ENCODE results near the gene DHRS3.

DHRS3 gene

GRCh38 chr1:12636098-12636950 is 18.3 kb upstream of the DHRS3 start:
- no peak for DNase-seq

DNA sequence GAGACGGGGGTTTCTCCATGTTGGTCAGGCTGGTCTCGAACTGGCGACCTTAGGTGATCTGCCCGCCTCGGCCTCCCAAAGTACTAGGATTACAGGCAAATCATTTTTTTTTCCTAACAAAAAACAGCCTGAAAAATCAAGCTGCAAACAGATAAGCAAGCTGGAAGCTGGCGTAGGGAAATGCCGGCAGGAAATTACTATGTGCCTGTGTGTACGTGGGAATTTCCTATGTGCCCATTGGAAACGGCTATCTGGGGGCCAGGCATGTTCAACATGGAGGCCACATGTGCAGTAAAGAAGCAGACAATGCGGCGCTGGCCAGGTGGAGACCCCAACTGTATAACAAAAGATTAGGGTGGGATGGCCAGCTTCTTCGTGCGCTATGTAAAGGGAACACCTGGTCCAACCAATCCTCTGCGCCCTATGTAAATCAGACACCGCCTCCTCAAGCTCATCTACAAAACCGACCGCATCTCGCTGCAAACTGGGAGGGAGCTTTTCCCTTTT is 16.7 kb upstream of the DHRS3 start:
- DNase-seq: no peak

- no peak for DNase-seq
Observed at GRCh38 chr1:12634156-12634555, 16.1 kb upstream of the DHRS3 start.

- DNase-seq: no peak
Observed at GRCh38 chr1:12631571-12631970, 13.6 kb upstream of the DHRS3 start.

- no peak for DNase-seq
Observed at GRCh38 chr1:12630946-12631530, 13.0 kb upstream of the DHRS3 start.

DNA sequence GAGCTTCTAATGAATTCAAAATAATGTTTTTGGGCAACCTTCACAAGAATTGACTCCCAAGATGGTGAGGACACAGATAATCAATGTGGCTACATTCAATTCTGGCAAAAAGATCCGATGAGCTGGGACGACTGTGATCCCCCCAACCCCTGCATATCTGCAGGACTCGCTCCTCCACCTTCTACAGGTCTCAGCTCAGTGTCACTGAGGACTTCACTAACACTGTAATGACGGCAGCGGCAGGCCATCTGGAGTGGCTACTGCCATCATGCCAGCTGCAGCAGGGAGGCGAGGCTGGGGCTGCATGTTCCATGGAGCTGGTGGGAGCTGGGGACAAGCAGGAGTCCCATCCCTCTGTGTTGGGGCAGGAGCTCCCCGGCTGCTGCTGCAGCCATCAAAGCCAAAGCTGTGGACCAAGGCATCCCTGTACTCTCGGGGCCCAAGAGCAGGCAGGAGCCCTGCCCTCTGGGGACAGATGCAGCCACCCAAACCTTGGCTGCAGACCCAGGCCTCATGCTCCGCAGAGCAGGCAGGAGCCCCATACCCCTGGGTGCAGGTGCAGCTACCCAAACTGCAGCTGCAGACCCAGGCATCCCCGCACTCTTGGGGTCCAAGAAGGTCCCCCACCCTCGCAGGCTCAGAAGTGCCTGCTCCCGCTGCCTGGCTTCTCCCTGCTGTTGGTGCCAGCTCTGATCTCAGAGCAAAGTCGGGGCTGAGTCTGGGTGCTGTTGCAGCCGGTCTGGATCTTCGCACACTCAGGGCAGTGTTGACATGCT is 12.2 kb upstream of the DHRS3 start:
- DNase-seq: no peak

- DNase-seq: no peak
Observed at GRCh38 chr1:12629511-12629956, 11.5 kb upstream of the DHRS3 start.

DNA sequence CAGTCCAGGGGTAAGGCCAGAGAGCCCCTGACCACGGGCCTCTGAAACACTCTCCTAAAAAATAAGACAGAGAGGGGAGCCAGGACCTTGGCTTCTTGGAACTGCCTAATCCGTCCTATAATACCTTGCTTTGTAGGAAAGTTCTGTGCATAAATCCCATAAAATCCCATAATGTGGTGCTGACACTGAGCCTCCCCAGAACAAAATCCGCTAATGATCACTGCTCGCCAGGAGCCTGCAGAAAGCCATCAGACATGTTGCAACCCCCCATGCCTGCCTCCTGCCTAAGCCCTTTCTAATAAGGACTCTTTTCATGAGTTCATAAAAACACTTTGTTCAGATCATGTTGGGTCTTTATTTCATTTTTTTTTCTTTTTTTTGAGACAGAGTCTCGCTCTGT is 9.3 kb upstream of the DHRS3 start:
- DNase-seq: no peak

- DNase-seq: no peak
Observed at GRCh38 chr1:12626888-12627287, 8.9 kb upstream of the DHRS3 start.

DNA sequence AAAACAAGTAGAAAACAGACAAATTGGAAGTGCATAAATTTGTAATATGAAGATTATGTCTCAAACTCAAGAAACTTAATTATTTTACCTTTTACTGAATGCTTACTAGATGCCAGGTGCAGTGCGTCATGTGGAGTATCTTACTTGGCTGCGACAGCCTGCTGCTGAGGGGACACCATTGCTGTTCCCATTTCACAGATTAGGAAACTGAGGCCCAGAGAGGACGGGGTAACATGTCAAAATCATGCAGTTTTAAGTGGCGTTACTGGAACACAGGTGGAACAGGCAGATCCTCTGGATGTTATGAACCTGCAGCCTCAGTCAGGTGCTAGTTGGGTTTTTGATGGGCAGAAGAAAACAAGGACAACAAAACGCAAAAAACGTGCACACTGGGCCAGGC is 7.3 kb upstream of the DHRS3 start:
- no peak for DNase-seq

GRCh38 chr1:12622506-12622905 is 4.5 kb upstream of the DHRS3 start:
- DNase-seq: no peak

DNA sequence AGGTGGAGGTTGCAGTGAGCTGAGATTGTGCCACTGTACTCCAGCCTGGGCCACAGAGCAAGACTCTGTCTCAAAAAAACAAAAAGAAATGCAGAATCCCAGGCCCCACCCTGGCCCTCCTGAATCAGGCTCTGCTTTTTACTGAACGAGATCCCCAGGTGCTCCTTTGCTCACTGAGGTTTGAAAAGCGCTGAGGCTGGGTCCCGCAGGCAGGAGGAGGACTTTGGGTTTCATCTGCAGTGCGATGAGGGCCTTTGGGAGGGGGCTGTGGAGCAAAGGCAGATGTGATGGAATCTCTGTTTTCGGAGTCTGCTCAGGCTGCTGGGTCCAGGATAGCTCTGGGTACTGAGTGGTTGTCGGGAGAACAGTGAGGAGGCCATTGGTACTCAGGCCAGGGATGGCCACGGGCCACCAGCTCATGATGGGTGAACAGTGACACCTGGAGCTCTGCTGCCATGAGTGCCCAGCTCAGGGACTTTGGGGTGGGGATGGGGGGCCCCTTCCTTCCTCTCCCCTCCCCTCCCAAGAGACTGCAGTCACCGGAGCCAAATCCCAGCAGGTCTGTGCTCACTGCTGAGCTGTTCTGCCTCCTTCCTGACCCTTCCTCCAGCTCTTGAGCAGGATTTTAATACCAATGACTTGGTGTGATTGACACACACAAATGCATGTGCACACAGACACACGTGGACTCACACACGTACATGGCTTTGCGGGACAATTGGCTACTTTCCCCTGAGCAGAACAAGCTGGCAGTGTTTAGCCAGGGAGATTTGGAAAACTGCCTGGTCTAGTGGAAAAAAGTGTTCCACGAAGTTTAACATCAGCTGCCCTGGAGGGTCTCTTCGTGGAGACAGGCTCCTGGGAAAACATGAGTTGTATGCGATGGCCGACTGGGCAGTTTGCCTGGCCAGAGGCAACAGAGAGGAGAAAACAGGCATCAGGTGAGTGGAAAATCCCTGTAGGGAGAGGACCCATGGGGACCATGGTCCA is 3.6 kb upstream of the DHRS3 start:
- no peak for DNase-seq

DNA sequence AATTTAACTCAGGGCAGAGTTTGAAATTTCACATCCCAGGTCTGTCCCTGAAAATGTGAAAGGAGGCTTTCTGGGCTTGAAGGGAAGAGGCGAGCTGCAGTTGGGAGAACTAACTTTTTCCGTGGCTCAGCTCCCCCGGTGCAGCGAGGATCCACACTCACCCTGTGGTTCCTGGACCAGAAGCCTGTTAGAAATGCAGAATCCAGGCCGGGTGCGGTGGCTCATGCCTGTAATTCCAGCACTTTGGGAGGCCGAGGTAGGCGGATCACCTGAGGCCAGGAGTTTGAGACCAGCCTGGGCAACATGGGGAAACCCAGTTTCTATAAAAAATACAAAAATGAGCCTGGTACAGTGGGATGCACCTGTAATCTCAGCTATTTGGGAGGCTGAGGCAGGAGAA is 2.9 kb upstream of the DHRS3 start:
- no peak for DNase-seq

DNA sequence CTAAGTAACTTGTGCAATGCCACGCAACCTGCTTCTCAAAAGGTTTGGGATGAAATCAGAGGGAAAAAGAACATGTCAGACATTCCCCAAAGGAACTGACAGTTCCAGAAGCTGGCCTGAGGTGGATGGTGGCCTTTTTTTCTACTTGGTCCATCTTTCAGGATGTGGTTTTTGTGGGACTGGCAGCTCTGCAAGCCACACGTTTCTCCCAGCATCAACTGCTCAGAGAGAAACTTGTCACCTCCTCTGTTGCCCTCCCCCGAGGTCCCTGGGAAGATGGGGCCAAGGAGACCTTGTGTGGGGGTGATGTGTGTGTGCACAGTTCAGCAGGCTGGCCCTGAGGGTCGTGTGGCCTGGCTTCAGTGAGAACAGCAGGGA is 2.5 kb upstream of the DHRS3 start:
- peak; percentile 54 for DNase-seq

GRCh38 chr1:12619792-12620487 is 1.9 kb upstream of the DHRS3 start:
- DNase-seq: peak; percentile 86

GRCh38 chr1:12618965-12619791 is 1.2 kb upstream of the DHRS3 start:
- DNase-seq: peak; percentile 80

- no peak for DNase-seq
Observed at GRCh38 chr1:12618661-12618964, 603 bp upstream of the DHRS3 start.

DNA sequence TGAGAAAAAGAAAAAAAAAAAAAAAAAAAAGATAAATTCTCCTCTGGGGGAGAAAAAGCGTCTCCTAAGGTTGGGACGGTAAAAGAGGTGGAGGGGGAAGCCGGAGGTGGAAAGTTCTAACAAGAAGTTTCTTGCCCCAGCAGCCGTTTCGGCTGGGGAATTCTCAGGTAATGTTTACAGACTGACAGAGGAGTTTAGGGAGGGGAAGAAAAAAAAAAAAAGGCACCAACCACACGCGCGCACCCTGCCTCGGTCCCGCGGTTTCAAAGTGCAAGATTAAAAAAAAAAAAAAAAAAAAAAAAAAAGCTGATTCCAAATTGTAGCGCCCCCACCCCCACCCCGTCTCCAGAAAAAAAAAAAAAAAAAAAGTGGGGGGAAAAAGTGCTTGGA is 504 bp downstream of the DHRS3 start:
- peak; percentile 46 for DNase-seq

- peak; percentile 60 for DNase-seq
Observed at GRCh38 chr1:12616709-12617373, 1.2 kb downstream of the DHRS3 start.

Measured in stimulated activated CD8-positive, alpha-beta memory T cell treated with anti-CD3 and anti-CD28 coated beads, Interleukin-4, amount 100 ng/mL, for 48 hours (primary cell).